Measurements from ENCODE around the gene NRG3. TPM values are rescaled to one million over a fixed set of nuclear protein-coding genes. Genes with fewer than 3 reads are reported as not detected.

The NRG3 gene
- total RNA-seq, 1 experiment from 2014 or later: not detected

DNA sequence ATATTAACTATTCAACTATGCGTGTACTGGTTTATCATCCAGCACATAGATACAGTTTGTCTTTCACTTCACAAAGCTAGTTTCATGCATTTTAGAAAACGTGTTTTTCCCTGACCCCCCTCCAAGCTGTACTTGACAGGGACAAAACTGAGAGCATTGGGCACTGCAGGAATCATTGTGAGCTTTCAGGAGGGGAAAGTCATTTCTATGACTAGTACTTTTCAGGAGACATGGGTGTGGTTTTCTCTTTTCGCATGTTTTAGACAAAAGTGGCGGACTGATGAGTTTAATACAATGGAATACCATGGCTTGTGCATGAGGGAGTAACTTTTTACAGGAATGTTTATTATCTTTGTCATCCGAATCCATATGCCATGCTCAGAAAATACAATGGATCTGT is 42.7 kb downstream of the NRG3 start (continued):
- TF ChIP-seq, protein P1, sequence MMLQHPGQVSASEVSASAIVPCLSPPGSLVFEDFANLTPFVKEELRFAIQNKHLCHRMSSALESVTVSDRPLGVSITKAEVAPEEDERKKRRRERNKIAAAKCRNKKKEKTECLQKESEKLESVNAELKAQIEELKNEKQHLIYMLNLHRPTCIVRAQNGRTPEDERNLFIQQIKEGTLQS (IDR thresholded peaks at IDR 0.05): no peak
- TF ChIP-seq POLR2AphosphoS5 (IDR thresholded peaks at IDR 0.05; ENCODE audit: low read depth, low read length) (no peak), SP1 (IDR thresholded peaks at IDR 0.05; ENCODE audit: low read depth) (no peak)

DNA sequence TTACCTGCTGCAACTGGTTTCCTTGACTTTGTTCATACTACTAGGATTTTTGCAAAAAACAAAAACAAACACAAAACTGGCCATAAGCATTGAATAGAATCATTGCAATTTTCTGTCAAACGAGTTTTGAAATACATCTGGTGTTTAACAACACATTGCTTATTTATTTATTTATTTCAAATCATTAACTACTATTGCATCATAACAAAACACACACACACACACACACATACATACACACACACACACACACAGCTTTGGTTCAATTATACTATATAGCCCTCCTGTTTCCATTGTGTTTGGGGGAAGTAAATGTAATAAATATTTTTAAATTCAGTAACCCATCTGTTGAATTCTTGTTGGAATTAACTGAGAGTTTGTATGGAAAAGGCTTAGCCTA is 43.8 kb downstream of the NRG3 start:
- no peaks in the 10 kb centered on the region for H4K20me1 ChIP-seq (ENCODE audit: insufficient read depth)
- ATAC-seq (no peak), DNase-seq (ENCODE audit: low read depth, low spot score) (no peak)
- H3K9me2 ChIP-seq (ENCODE audit: insufficient read depth): no peaks in the 10 kb centered on the region
- H3K4me2 ChIP-seq (ENCODE audit: low read length): no peak overlapping the region
- peaks cover 6 to 18% of the 10 kb centered on the region in 2 experiments; a peak in 2 of 4 replicates for H3K9me3 ChIP-seq (ENCODE audit: control insufficient read depth in 1 of 2, insufficient read depth in 1 of 2, low read depth in 1 of 2, low read length in 2 of 2)
- ChIA-PET POLR2A (no interaction called here), CTCF (no interaction called here), RAD21 (ENCODE audit: low non-redundant PET in 1 of 2, low total read pairs in 2 of 2, uncharacterized antibody in 2 of 2, unreplicated experiment in 2 of 2) (no interaction called here)
- BruUV-seq (replicated peaks): no TSS peak
- no peak overlapping the region for H2AFZ ChIP-seq (ENCODE audit: low read depth, low read length, poor library complexity, severe bottlenecking)
- H3K9ac ChIP-seq (ENCODE audit: low read length): no peak overlapping the region
- H3K79me2 ChIP-seq (ENCODE audit: insufficient read depth, low read length): no peaks in the 10 kb centered on the region
- no peaks in the 10 kb centered on the region for H3K4me1 ChIP-seq (ENCODE audit: control insufficient read depth in 1 of 2, insufficient read depth in 2 of 2, low read length in 2 of 2)
- no peak overlapping the region for H3K4me3 ChIP-seq (replicated peaks in 1 of 2; ENCODE audit: low read depth in 1 of 2, low read length in 2 of 2)
- H3K27me3 ChIP-seq (ENCODE audit: insufficient read depth, low read length): no peaks in the 10 kb centered on the region
- TF ChIP-seq RAD21 (IDR thresholded peaks at IDR 0.05; ENCODE audit: low read depth) (no peak), SIN3A (IDR thresholded peaks at IDR 0.05; ENCODE audit: low read depth) (no peak), FOSL1 (IDR thresholded peaks at IDR 0.05; ENCODE audit: low read depth) (no peak), POLR2AphosphoS5 (IDR thresholded peaks at IDR 0.05; ENCODE audit: low read depth, low read length) (no peak), CEBPB (IDR thresholded peaks at IDR 0.05; ENCODE audit: low read depth) (no peak), SP1 (IDR thresholded peaks at IDR 0.05; ENCODE audit: low read depth) (no peak), TCF7L2 (IDR thresholded peaks at IDR 0.05; ENCODE audit: borderline replicate concordance, extremely low read depth, insufficient read depth, insufficient read length) (no peak), EGR1 (IDR thresholded peaks at IDR 0.05; ENCODE audit: low read depth) (no peak), EZH2 (IDR thresholded peaks at IDR 0.05) (no peak), SRF (IDR thresholded peaks at IDR 0.05; ENCODE audit: low read depth) (no peak), CBX3 (IDR thresholded peaks at IDR 0.05; ENCODE audit: low read depth) (no peak), EZH2phosphoT487 (IDR thresholded peaks at IDR 0.05; ENCODE audit: borderline replicate concordance) (no peak), ZNF274 (IDR thresholded peaks at IDR 0.05; ENCODE audit: low read depth, low read length) (no peak), POLR2A (IDR thresholded peaks at IDR 0.05; ENCODE audit: borderline replicate concordance, extremely low read depth, insufficient read depth, insufficient read length) (no peak)
- TF ChIP-seq, protein P2, sequence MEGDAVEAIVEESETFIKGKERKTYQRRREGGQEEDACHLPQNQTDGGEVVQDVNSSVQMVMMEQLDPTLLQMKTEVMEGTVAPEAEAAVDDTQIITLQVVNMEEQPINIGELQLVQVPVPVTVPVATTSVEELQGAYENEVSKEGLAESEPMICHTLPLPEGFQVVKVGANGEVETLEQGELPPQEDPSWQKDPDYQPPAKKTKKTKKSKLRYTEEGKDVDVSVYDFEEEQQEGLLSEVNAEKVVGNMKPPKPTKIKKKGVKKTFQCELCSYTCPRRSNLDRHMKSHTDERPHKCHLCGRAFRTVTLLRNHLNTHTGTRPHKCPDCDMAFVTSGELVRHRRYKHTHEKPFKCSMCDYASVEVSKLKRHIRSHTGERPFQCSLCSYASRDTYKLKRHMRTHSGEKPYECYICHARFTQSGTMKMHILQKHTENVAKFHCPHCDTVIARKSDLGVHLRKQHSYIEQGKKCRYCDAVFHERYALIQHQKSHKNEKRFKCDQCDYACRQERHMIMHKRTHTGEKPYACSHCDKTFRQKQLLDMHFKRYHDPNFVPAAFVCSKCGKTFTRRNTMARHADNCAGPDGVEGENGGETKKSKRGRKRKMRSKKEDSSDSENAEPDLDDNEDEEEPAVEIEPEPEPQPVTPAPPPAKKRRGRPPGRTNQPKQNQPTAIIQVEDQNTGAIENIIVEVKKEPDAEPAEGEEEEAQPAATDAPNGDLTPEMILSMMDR (IDR thresholded peaks at IDR 0.05 in 2 of 3, conservative IDR thresholded peaks at IDR 0.05 in 1 of 3; ENCODE audit: borderline replicate concordance in 1 of 3, insufficient read depth in 1 of 3, low read depth in 2 of 3, low read length in 2 of 3): no peak
- TF ChIP-seq, protein P1 (IDR thresholded peaks at IDR 0.05): no peak
- TF ChIP-seq, protein P3, sequence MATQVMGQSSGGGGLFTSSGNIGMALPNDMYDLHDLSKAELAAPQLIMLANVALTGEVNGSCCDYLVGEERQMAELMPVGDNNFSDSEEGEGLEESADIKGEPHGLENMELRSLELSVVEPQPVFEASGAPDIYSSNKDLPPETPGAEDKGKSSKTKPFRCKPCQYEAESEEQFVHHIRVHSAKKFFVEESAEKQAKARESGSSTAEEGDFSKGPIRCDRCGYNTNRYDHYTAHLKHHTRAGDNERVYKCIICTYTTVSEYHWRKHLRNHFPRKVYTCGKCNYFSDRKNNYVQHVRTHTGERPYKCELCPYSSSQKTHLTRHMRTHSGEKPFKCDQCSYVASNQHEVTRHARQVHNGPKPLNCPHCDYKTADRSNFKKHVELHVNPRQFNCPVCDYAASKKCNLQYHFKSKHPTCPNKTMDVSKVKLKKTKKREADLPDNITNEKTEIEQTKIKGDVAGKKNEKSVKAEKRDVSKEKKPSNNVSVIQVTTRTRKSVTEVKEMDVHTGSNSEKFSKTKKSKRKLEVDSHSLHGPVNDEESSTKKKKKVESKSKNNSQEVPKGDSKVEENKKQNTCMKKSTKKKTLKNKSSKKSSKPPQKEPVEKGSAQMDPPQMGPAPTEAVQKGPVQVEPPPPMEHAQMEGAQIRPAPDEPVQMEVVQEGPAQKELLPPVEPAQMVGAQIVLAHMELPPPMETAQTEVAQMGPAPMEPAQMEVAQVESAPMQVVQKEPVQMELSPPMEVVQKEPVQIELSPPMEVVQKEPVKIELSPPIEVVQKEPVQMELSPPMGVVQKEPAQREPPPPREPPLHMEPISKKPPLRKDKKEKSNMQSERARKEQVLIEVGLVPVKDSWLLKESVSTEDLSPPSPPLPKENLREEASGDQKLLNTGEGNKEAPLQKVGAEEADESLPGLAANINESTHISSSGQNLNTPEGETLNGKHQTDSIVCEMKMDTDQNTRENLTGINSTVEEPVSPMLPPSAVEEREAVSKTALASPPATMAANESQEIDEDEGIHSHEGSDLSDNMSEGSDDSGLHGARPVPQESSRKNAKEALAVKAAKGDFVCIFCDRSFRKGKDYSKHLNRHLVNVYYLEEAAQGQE (IDR thresholded peaks at IDR 0.05; ENCODE audit: low read depth): no peak
- TF ChIP-seq, protein P4, sequence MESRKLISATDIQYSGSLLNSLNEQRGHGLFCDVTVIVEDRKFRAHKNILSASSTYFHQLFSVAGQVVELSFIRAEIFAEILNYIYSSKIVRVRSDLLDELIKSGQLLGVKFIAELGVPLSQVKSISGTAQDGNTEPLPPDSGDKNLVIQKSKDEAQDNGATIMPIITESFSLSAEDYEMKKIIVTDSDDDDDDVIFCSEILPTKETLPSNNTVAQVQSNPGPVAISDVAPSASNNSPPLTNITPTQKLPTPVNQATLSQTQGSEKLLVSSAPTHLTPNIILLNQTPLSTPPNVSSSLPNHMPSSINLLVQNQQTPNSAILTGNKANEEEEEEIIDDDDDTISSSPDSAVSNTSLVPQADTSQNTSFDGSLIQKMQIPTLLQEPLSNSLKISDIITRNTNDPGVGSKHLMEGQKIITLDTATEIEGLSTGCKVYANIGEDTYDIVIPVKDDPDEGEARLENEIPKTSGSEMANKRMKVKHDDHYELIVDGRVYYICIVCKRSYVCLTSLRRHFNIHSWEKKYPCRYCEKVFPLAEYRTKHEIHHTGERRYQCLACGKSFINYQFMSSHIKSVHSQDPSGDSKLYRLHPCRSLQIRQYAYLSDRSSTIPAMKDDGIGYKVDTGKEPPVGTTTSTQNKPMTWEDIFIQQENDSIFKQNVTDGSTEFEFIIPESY (IDR thresholded peaks at IDR 0.05; ENCODE audit: extremely low read depth, insufficient replicate concordance, low read length): no peak
- H3K36me3 ChIP-seq (ENCODE audit: control insufficient read depth in 1 of 2, insufficient read depth in 2 of 2, low read length in 2 of 2): no peaks in the 10 kb centered on the region
- no peak overlapping the region for H3K27ac ChIP-seq (ENCODE audit: low read depth, low read length)
- intact Hi-C loops (cut with micrococcal nuclease): no loop called here
